ENCODE results near the gene ZMIZ1. TPM values are rescaled to one million over a fixed set of nuclear protein-coding genes. Genes with fewer than 3 reads are reported as not detected.

The ZMIZ1 gene
- total RNA-seq, 1 donor from 2014 or later: 6.3 TPM

DNA sequence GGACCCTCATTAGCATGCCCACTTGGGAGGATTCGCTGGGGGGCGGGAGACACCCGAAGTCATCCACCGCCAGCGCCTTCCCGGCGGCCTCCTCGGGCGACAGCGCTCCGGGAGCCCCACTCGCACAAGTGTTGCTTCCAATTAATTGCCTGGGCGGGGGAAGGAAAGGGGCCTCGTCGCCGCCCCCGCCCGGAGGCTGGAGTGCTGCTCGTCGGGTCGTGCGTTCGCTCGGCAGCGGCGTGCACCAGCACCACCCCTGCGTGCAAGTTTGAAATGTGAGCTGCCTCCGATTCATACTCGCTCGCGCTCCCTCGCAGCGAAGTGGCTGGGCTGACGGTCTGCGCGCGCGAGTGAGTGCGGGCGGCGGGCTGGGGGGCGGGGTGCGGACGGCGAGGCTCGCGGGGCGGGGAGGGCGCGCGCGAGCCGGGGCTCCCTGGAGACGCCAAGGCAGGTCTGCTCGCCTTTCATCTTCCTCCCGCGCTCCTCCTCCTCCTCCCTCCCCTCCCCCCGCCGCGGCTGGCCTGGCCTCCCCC is 173.9 kb downstream of the ZMIZ1 start:
- DNase-seq (ENCODE audit: low read depth) (peak; percentile 62), FAIRE-seq (no peak)
- TF ChIP-seq, protein P1, sequence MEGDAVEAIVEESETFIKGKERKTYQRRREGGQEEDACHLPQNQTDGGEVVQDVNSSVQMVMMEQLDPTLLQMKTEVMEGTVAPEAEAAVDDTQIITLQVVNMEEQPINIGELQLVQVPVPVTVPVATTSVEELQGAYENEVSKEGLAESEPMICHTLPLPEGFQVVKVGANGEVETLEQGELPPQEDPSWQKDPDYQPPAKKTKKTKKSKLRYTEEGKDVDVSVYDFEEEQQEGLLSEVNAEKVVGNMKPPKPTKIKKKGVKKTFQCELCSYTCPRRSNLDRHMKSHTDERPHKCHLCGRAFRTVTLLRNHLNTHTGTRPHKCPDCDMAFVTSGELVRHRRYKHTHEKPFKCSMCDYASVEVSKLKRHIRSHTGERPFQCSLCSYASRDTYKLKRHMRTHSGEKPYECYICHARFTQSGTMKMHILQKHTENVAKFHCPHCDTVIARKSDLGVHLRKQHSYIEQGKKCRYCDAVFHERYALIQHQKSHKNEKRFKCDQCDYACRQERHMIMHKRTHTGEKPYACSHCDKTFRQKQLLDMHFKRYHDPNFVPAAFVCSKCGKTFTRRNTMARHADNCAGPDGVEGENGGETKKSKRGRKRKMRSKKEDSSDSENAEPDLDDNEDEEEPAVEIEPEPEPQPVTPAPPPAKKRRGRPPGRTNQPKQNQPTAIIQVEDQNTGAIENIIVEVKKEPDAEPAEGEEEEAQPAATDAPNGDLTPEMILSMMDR (IDR thresholded peaks at IDR 0.05; ENCODE audit: insufficient read depth, low read length, severe bottlenecking): no peak
- Histone ChIP-seq H3K36me3 (ENCODE audit: control insufficient read depth, insufficient read depth, low read length) (no peaks in the 10 kb centered on the region), H3K4me3 (ENCODE audit: low read depth, low read length) (peak overlapping the region; percentile 33), H3K27me3 (ENCODE audit: control insufficient read depth, insufficient read depth, low read length) (no peaks in the 10 kb centered on the region)

DNA sequence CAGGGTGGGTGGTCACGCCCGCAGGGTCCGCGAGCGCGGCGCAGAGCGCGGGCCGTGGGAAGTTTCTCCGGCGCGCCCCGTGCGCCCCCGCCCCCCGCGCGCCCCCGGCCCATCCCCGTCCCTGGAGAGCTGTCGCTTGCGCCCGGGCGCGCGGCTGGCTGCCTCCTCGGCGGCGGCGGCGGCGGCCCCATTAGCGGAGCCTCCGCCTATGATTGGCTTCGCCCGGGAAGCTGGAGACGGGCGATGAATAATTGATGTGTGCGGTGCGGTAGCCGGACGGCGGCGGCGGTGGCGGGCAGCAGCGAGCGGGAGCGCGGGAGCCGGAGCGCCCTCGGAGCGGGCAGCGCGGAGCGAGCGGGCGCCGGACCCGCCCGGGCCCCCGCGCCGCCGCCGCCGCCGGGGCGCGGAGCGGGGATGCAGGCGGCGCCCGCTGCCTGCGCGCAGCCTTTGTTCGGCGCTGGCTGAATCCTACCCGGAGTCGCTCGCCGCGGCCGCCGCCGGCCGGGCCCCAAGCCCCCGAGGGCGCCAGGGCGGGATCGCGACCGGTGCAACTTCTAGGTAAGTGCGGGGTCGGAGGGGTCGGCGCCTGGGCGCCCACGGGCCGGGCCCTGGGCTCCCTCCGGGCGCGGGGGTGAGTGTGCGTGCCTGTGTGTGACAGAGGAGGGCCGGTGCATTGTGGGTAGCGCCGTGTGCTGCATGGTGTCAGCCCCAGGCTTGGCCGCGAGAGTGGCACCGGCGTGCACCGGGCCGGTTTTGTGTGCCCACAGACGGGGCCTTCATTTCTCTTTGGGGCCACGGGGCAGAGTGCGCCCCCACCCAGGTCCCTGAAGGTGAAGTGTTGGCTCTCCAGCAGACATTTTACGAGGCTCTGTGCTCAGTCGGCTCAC is 174.7 kb downstream of the ZMIZ1 start:
- TF ChIP-seq, protein P1 (IDR thresholded peaks at IDR 0.05; ENCODE audit: insufficient read depth, low read length, severe bottlenecking): no peak
- H3K36me3 ChIP-seq (ENCODE audit: control insufficient read depth, insufficient read depth, low read length): no peaks in the 10 kb centered on the region

DNA sequence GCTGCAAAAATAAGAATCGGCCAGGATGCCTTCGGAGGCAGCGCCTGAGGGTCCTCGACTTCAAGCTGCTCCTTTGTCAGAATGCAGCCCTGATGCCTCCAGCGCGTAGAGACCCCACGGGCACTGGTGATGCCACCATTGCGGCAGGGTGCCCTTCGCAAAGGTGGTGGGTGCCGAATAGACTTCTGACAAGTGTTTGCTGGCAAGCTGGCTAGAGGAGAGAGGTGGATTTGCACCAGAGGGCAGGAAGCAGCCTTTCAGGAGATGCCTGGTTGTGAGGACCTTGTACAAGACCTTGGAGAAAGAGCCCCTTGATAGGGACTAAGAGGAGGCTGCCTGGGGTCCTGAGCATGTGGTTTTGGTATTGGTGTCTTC is 175.3 kb downstream of the ZMIZ1 start:
- DNase-seq (ENCODE audit: low read depth) (no peak), FAIRE-seq (no peak)
- Histone ChIP-seq H3K4me3 (ENCODE audit: low read depth, low read length) (no peak overlapping the region), H3K27me3 (ENCODE audit: control insufficient read depth, insufficient read depth, low read length) (no peaks in the 10 kb centered on the region), H3K36me3 (ENCODE audit: control insufficient read depth, insufficient read depth, low read length) (no peaks in the 10 kb centered on the region)
- TF ChIP-seq, protein P1 (IDR thresholded peaks at IDR 0.05; ENCODE audit: insufficient read depth, low read length, severe bottlenecking): no peak

More for the DNA sequence above, 174.7 kb downstream of the ZMIZ1 start:
- H3K27me3 ChIP-seq (ENCODE audit: control insufficient read depth, insufficient read depth, low read length): no peaks in the 10 kb centered on the region
- DNase-seq (ENCODE audit: low read depth) (no peak), FAIRE-seq (no peak)
- peak overlapping the region; percentile 33 for H3K4me3 ChIP-seq (ENCODE audit: low read depth, low read length)

DNA sequence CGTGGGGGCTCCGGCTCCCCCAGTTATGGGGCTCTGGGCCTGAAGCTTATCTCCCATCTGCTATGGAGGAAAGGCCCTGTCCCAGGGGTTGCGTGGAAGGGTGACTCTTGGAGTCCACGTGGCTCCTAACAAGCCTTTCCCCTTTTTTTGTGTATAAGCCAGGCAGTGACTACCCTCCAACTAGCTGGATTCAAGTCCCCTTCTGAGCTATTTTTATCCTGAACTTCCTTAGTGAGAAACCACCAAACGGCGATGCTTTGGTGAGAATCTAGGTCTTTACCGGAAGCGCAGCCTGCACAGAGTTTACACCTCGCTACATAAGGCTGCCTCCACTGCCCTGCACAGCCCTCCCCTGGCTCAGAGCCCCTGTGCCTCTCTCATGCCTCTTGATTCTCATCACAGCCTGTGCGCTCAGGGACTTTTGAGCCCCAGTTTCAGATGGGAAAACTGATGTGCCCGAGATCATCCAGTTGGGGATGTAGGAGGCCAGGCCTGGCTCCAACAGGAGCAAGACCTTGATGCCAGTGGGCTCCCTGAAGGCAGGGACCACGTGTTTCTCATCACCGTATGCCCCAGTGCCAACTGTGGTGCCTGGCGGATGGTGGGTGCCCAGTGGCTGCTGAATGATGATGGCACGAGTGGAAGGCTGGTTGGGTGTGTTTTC is 176.2 kb downstream of the ZMIZ1 start:
- no peaks in the 10 kb centered on the region for H3K36me3 ChIP-seq (ENCODE audit: control insufficient read depth, insufficient read depth, low read length)
- H3K27me3 ChIP-seq (ENCODE audit: control insufficient read depth, insufficient read depth, low read length): no peaks in the 10 kb centered on the region
- TF ChIP-seq, protein P1 (IDR thresholded peaks at IDR 0.05; ENCODE audit: insufficient read depth, low read length, severe bottlenecking): no peak
- FAIRE-seq (no peak), DNase-seq (ENCODE audit: low read depth) (no peak)
- H3K4me3 ChIP-seq (ENCODE audit: low read depth, low read length): no peak overlapping the region

DNA sequence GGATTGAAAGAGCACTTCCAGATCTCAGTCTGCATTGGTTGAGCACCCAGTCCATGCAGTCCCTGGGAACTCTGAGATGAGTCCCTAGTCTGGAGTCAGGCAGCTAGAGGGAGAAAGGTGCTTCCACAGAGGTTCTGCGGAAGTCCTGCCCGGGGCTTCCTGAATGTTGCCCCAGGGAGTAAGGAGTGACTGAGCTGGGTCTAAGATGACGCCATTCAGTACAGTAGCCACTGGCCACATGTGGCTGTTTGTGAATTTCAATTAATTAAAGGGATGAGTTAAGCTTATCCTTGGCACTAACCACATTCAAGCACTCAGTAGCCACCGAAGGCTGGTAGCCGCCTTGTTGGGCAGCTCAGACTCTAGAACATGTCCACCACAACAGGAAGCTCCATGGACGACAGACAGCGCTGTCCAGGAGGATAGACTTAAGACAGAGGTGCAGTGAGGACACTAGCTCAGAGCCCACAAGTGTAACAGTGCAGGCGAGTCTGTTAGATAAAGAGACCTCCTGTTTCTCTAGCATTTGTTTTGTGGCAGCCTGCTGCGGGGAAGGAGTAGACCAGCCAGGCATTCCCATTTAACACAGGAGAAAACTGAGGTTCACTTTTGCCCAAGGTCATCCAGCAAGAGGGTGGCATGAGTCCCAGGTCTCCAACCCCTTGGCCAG is 176.9 kb downstream of the ZMIZ1 start:
- TF ChIP-seq, protein P1 (IDR thresholded peaks at IDR 0.05; ENCODE audit: insufficient read depth, low read length, severe bottlenecking): no peak
- no peaks in the 10 kb centered on the region for H3K27me3 ChIP-seq (ENCODE audit: control insufficient read depth, insufficient read depth, low read length)
- DNase-seq (ENCODE audit: low read depth) (no peak), FAIRE-seq (no peak)
- H3K4me3 ChIP-seq (ENCODE audit: low read depth, low read length): no peak overlapping the region
- no peaks in the 10 kb centered on the region for H3K36me3 ChIP-seq (ENCODE audit: control insufficient read depth, insufficient read depth, low read length)

All from bronchial epithelial cell (primary cell).